Midbrain (tissue), 1 donor: ENCODE results near the gene FAM131A.

Experiments used
- DNase-seq: peaks from one replicate; lab custom pipeline; 2025; lab: John Stamatoyannopoulos, UW

FAM131A gene, protein sequence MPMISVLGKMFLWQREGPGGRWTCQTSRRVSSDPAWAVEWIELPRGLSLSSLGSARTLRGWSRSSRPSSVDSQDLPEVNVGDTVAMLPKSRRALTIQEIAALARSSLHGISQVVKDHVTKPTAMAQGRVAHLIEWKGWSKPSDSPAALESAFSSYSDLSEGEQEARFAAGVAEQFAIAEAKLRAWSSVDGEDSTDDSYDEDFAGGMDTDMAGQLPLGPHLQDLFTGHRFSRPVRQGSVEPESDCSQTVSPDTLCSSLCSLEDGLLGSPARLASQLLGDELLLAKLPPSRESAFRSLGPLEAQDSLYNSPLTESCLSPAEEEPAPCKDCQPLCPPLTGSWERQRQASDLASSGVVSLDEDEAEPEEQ

DNA sequence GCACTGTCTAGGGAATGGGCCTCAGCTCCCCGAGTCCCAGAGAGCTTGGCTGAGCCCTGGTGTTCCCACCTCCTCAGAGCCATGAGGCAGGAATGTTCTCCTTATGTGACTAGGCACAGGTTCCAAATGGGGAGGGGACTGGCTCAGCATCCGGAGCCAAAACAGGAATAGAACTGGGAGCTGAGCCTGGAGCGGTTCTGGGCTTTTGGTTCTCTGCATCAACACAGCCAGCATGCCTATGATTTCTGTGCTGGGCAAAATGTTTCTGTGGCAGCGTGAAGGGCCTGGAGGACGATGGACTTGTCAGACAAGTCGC, at the start of gene FAM131A:
FAM131A (plus strand) TSS at position 202 of the 316 bp plus-strand sequence; CDS start at position 233, 31 bp downstream.
- DNase-seq = peak; percentile 74

DNA sequence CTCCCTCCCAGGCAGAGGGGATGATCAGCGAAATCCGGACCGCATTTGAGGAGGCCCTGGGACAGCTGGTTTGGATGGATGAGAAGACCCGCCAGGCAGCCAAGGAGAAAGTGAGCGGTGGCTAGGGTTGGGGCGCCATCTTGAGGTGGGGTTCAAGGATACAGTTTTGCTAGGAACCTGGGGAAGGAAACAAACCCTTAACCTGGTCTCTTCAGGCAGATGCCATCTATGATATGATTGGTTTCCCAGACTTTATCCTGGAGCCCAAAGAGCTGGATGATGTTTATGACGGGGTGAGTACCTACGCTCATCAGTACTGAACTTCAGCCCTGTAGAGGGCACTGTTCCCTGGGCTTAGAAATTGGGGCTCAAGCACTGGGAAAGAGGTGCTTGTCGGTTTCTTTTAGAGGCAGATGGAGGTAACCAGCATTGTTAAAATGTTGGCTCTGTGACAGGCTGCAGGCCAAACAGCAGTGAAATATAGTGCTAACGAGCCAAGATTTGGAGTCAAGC, 47.9 kb upstream of the FAM131A start:
- DNase-seq = peak; percentile 18

DNA sequence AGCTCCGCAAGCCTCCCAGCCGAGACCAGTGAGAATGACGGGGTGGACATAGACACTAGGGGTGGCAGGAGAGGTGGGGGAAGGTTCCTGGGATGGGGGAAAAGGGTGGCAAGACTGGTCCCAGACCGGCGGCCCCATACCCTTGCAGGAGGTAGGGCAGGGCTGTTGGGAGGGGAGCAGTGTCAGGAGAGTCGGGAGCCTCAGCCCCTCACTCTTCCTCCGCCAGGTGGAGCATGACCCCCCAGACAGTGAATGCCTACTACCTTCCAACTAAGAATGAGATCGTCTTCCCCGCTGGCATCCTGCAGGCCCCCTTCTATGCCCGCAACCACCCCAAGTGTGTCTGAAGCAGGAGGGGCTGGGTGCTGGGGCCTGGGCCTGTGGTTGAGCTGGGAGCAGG, 47.1 kb upstream of the FAM131A start:
- no peak for DNase-seq

DNA sequence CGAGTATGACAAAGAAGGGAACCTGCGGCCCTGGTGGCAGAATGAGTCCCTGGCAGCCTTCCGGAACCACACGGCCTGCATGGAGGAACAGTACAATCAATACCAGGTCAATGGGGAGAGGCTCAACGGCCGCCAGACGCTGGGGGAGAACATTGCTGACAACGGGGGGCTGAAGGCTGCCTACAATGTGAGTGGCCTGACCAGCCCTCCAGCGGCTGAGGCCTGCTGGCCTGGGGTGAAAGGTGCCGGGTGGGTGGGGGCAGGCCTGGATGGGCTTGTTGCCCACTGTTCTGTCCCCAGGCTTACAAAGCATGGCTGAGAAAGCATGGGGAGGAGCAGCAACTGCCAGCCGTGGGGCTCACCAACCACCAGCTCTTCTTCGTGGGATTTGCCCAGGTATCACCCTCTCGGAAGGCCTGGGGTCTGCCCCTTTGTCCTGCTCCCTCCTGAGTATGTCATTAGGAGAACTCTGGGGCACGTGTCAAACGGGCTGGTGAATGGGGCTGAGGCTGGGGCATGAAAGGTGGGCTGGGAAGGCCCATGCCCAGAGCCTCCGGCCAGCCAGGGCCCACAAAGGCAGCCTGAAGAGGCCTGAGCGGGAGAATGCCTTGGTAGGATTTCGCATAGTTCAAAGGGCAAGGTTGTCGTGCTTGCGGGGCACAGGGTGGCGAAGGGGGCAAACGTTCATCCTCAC, 46.2 kb upstream of the FAM131A start:
- no peak for DNase-seq

DNA sequence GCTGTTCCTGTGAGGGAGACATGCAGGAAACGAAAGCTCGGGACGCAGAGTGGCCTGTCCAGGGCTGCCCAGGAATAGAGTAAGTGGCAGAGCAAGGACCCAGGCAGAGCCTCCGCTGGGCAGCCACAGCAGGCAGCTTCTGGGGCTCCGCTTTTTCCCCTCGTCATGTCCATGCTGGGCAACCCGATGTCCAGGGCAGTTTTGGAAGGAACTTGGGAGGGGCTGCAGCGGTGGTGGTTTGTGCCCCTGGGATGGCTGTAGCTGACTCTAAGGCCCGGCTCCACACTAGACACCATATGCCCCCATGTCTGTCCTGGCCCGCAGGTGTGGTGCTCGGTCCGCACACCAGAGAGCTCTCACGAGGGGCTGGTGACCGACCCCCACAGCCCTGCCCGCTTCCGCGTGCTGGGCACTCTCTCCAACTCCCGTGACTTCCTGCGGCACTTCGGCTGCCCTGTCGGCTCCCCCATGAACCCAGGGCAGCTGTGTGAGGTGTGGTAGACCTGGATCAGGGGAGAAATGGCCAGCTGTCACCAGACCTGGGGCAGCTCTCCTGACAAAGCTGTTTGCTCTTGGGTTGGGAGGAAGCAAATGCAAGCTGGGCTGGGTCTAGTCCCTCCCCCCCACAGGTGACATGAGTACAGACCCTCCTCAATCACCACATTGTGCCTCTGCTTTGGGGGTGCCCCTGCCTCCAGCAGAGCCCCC, 45.5 kb upstream of the FAM131A start:
- DNase-seq = no peak

DNA sequence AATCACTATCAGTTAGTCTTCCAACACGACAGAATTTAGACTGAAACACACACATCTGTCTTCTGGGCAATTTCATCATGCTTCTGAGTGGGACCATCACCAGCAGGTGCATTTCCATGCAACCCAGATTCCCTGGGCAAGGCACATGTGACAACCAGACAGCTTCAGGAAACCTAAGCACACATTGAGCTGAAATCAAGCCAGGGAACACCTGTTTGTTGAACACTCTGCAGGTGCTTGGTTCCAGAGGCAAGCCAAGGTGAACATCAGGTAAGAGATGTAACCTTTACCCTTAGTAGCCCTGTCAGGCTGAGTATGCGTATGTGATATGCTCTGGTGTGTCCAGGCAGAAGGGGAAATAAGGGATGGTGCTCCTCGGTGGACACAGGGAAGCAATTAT, 41.6 kb upstream of the FAM131A start:
- DNase-seq = no peak

DNA sequence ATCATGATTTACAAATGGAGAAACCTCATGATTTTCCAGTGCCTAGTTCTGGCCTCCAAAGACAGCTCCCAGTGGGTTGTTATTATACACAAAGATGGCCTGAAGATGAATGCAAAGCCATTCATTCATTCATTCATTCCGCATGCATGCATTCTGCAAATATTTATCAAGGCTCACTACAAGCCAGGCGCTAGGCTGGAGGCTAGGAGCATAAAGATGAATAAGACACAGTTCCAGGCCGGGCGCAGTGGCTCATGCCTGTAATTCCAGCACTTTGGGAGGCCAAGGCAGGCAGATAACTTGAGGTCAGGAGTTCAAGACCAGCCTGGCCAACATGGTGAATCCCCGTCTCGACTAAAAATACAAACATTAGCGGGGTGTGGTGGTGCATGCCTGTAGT, 40.8 kb upstream of the FAM131A start:
- no peak for DNase-seq

DNA sequence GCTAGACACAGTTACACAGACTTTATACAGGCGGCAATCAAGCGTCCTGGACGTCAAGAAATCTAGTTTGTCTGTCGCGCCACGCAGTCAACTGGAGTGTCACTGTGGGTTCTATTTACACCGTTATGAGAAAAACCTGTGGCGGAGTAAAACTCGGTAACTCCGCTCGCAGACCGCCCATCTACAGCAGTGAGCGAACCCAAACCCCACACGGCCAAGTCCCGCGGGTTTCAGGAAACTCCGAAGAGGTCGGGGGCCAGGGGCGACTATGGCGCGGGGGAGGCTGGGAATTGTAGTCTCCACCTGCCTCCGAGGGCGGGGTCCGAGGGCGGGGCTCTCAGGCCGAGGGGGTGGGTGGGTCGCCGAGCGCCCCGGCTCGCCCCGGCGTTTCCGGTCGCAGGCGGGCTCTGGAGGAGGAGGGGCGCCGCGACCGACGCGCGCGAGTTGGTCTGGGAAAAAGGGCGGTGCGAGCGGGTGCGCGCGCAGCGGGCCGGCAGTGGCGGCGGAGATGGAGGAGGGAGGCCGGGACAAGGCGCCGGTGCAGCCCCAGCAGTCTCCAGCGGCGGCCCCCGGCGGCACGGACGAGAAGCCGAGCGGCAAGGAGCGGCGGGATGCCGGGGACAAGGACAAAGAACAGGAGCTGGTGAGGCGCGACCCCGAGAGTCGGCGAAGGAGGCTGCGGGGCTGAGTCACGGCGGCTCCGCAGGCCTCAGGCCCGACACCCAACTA, 38.5 kb upstream of the FAM131A start, which contains the start of gene PSMD2:
PSMD2 (plus strand) TSS at position 483 of the 729 bp plus-strand sequence; CDS start at position 509, 26 bp downstream.
- DNase-seq = peak; percentile 97

DNA sequence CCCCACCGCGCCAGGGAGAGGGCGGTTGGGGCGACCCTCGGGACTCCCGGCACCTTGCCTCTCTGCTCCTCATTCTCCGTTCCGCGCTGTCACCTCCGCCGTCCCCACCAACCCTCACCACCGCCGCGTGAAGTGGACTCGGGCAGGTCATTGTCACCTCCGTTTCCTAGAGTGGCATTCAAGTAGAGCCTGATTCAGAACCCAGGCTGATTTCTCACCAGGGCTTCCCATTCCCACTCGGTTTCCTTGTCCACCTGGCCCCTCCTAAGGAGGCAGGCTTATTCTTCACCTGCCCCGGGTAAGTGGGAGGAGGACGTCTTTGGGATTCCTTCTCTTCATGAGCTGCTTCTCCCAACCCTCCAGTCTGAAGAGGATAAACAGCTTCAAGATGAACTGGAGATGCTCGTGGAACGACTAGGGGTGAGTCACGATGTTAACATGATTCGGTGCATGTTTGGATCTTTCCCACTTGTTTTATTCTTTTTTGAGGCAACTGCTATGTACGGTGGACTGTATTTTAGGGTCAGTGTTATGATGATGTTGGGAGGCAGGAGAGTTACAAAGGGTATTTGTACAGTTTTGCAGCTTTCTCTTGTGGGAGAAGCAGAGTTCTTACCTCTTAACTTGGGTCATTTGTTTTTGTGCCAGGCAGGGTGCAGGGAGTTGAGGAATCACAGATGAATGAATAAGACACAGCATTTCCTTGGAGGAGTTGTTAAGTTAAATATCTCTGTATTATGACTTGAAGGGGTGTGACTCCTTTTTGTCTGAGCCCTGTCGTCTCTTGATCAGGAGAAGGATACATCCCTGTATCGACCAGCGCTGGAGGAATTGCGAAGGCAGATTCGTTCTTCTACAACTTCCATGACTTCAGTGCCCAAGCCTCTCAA, 37.7 kb upstream of the FAM131A start:
- DNase-seq = no peak

DNA sequence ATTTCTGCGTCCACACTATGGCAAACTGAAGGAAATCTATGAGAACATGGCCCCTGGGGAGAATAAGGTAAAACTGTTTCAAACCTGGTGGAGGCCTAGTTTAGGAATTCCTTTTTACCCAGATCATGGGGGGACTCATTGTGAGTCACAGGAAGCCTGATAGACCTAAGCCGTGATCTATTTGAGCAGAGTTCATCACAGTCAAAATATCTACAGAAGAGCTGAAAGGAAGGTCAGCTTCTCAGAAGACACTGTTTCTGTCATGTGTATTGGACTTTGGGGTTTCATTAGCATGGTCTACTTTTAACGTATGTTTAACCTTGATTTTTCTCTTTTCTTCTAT, 37.1 kb upstream of the FAM131A start:
- DNase-seq = no peak

DNA sequence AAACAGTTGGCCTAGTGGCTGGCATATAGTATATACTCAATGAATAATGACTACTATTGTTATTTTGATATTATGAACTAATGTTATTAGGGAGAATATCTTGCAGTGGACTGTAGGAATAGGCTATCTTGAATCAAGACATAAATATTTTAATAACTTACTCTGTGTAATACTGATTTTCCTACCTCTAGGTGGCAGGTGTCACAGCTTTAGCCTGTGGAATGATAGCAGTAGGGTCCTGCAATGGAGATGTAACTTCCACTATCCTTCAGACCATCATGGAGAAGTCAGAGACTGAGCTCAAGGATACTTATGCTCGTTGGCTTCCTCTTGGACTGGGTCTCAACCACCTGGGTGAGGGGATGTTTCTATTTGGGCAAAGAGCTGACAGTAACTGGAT, 31.8 kb upstream of the FAM131A start:
- no peak for DNase-seq

DNA sequence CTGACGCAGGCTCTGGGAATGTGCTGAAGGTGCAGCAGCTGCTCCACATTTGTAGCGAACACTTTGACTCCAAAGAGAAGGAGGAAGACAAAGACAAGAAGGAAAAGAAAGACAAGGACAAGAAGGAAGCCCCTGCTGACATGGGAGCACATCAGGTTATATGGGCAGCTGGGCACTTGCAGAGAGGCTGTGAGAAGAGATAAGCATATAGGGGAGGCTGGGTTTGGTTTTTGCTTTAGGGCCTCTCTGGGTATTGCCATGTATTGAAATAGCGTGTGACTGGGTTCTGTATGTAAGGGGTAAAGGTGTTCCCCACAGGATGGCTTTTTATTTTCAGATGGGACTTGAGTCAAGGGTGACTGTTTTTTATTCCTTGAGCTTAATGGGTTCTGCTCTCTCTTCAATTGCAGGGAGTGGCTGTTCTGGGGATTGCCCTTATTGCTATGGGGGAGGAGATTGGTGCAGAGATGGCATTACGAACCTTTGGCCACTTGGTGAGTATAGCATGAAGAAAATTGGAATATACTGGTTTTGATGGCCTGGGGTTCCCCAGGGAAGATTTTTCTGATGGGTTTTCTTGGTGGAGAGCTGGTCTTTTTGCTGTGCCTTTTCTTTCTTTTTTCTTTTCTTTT, 30.9 kb upstream of the FAM131A start:
- DNase-seq = no peak

DNA sequence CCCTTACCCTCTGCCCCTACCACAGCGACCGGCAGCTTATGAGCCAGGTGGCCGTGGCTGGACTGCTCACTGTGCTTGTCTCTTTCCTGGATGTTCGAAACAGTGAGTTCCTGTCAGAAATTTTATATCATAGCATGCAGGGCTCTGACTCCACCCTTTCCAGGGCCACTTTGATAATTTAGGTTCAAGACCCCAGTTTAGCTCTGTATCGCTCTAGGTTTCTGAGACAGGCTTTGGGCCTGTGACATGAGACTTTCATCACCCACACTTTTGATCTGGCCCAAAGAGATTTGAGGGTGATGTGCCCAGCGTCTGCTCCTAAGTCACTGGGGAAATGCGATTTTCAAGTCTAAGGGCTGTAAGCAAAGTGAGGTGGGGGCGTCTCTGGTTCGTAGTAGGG, 29.5 kb upstream of the FAM131A start:
- DNase-seq = no peak

DNA sequence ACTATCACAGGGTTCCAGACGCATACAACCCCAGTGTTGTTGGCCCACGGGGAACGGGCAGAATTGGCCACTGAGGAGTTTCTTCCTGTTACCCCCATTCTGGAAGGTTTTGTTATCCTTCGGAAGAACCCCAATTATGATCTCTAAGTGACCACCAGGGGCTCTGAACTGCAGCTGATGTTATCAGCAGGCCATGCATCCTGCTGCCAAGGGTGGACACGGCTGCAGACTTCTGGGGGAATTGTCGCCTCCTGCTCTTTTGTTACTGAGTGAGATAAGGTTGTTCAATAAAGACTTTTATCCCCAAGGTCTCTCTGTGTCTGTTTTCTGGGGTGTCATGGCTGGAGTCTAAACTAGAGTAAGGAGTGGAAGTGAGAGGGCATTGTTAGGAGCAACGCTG, 28.7 kb upstream of the FAM131A start:
- DNase-seq = no peak

DNA sequence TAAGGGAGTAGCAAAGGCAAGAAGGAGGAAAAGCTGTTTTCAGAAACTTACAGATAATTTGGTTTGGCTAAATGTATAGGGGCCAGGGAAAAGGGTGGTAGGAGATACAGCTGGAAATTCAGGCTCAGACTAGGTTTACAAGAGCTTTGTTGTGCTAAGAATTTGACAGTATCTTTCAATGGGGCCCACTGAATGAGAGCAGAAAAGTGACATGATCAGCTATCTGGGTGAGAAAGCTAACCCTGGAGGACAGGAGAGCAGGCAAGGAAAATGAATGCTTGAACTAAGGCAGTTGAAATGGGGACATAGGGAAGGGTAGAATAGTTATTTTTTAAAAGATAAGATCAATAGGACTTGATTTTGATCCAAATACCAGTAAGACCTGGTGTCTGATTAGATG, 25.8 kb upstream of the FAM131A start:
- no peak for DNase-seq

DNA sequence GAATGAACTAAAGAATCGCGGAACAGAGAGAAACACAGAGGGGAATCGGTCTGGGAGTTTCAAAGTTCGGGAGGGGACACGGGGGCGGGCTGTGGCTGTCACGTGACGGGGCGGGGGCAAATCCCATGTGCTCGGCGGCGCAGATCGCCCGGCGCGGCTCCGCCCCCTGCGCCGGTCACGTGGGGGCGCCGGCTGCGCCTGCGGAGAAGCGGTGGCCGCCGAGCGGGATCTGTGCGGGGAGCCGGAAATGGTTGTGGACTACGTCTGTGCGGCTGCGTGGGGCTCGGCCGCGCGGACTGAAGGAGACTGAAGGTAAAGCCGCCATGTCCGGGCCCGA, 23.1 kb upstream of the FAM131A start, which contains the start of gene EIF4G1:
EIF4G1 (plus strand) TSS at position 244 of the 337 bp plus-strand sequence. CDS start 1,191 bp downstream, outside the sequence.
- DNase-seq = peak; percentile 89

DNA sequence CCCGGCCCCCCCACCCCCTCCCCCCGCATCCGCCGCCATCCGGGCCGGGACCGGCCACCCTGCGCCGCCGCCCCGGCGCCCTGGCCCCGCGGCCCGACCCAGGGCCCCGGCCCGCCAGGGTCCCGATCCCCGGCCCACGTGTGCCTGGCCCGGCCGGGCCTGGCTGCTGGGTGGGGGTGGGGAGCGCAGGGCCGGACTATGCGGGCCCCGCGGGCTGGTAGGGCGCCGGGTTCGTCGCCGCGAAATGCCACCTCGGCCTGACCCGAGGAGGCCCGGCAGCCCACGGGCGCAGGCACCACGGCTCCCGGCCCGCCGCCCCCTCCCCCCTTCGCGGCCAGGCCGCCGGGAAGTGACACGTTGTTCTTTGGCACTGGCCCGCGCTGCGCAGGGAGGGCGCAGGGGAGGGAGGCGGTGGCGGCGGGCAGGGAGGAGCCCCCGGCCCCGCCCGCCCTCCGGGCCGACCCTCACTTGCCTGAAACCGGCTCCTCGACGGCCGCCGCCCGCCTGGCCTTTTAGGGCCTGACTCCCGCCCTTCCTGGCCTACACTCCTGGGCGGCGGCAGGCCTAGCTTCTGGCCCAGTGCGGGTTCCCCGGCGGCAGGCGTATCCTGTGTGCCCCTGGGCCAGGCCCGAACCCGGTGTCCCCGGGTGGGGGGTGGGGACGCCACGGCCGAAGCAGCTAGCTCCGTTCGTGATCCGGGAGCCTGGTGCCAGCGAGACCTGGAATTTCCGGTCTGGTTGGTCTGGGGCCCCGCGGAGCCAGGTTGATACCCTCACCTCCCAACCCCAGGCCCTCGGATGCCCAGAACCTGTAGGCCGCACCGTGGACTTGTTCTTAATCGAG, 22.5 kb upstream of the FAM131A start:
- DNase-seq = peak; percentile 53

DNA sequence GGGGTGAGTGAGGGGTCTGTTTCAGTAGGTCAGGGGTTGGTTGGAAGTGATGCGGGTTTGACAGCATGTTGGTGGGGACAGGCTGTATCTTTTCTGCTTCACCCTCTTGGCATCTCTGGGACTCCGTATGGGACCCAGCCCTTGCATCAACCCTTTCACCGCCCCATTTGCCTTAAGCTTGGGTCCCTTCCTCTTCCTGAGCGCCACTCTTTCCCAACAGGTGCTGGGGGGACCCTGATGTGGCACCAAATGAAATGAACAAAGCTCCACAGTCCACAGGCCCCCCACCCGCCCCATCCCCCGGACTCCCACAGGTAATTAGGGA, 21.9 kb upstream of the FAM131A start:
- DNase-seq = no peak

DNA sequence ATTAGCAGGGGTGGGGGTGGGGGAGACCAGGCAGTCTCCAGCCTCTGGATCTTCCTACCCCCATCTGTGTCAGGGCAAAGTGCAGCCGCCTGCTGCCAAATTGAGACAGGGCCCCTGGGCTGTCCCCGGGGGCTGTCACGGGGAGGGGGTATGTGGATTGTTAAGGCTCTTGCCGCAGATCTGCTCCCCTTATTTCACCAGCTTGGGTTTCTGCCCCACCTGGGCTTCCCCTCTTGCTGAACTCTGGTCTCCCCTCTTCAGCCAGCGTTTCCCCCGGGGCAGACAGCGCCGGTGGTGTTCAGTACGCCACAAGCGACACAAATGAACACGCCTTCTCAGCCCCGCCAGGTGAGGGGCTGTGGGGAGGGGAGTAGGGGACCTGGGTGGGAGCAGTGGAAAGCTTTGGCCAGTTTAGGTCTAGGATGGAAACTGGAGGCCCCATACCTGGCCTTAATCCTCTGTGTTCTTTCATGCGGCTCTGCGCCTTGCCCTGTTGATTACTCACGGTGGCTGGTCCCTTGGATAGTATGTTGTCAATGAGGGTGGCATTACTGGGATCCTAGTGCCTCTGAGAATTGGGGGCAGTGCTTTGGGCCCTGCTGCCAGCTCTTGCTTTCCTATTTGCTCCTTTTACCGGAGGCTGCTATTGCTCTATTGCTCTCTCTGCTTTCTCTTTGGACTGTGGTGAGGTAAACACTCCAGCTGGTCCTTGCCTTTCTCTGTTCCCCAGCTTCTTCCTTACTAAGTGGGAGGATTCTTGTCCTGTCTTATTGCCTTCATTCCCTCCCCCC, 21.3 kb upstream of the FAM131A start:
- DNase-seq = no peak
